CD14-positive monocyte (primary cell): Measurements from ENCODE around the gene MACO1. TPM values are rescaled to one million over a fixed set of nuclear protein-coding genes. Genes with fewer than 3 reads are reported as not detected.

ENCODE experiments used
- DNase-seq, 3 donors: peaks; one replicate each; pipeline ENCODE4 v3.0.0-alpha.2; 2011 to 2022
- H2AFZ ChIP-seq: 2 replicates; pipeline ENCODE4 v1.6.0; 2012; ENCODE audit warnings: mild to moderate bottlenecking, low read depth, low read length, inconsistent platforms; ENCODE audit not compliant: insufficient read depth, poor library complexity, severe bottlenecking
- H3K27ac ChIP-seq, 2 donors: 1 replicate in 1 of 2; 2 replicates in 1 of 2; pipeline ENCODE4 v1.5.1; 2012 to 2013; ENCODE audit warnings: low read length in 2 of 2, control low read depth in 1 of 2, inconsistent platforms in 1 of 2, low read depth in 1 of 2, mild to moderate bottlenecking in 1 of 2
- H3K27me3 ChIP-seq, 2 donors: one replicate each; pipeline versions ENCODE4 v1.6.0 to v1.6.1; 2011 to 2013; ENCODE audit warnings: low read length in 2 of 2; ENCODE audit not compliant: control insufficient read depth in 2 of 2, insufficient read depth in 2 of 2
- H3K36me3 ChIP-seq, 2 donors: replicated peaks in 1 of 2; 1 replicate in 1 of 2; 2 replicates in 1 of 2; pipeline versions ENCODE4 v1.5.1 to v1.6.1; 2012 to 2013; ENCODE audit warnings: low read length in 2 of 2, control low read depth in 1 of 2, inconsistent platforms in 1 of 2, mild to moderate bottlenecking in 1 of 2; ENCODE audit not compliant: insufficient read depth in 2 of 2, control insufficient read depth in 1 of 2
- H3K4me1 ChIP-seq, 2 donors: 1 replicate in 1 of 2; 2 replicates in 1 of 2; pipeline versions ENCODE4 v1.5.1 to v1.6.1; 2012 to 2013; ENCODE audit warnings: low read length in 2 of 2, control low read depth in 1 of 2, inconsistent platforms in 1 of 2, mild to moderate bottlenecking in 1 of 2, moderate library complexity in 1 of 2; ENCODE audit not compliant: insufficient read depth in 2 of 2, control insufficient read depth in 1 of 2
- H3K4me2 ChIP-seq: replicated peaks from 2 replicates; pipeline ENCODE3; 2012; ENCODE audit warnings: low read length, moderate library complexity, mild to moderate bottlenecking; ENCODE audit not compliant: poor library complexity, severe bottlenecking; ENCODE audit errors: extremely low read depth
- H3K4me3 ChIP-seq, 3 experiments: fragments of 200-600 bp in 1 of 3; sonication (generic) in 1 of 3; replicated peaks in 1 of 3; 1 replicate in 2 of 3; 2 replicates in 1 of 3; pipeline ENCODE4 v1.5.1; 2011 to 2013; ENCODE audit warnings: low read length in 3 of 3, mild to moderate bottlenecking in 3 of 3, control low read depth in 2 of 3, low read depth in 2 of 3, inconsistent platforms in 1 of 3, moderate library complexity in 1 of 3
- H3K79me2 ChIP-seq: 2 replicates; pipeline ENCODE4 v1.6.0; 2012; ENCODE audit warnings: mild to moderate bottlenecking, control low read depth, inconsistent platforms, low read length, moderate library complexity; ENCODE audit not compliant: insufficient read depth
- H3K9ac ChIP-seq: 2 replicates; pipeline ENCODE4 v1.6.0; 2017; ENCODE audit warnings: low read length, mild to moderate bottlenecking; ENCODE audit not compliant: insufficient read depth, poor library complexity, severe bottlenecking
- H3K9me3 ChIP-seq, 2 donors: replicated peaks in 1 of 2; 1 replicate in 1 of 2; 2 replicates in 1 of 2; pipeline versions ENCODE4 v1.5.1 to v1.6.1; 2012 to 2013; ENCODE audit warnings: low read length in 2 of 2, control low read depth in 1 of 2; ENCODE audit not compliant: control insufficient read depth in 1 of 2, insufficient read depth in 1 of 2
- H4K20me1 ChIP-seq: 2 replicates; pipeline ENCODE4 v1.6.0; 2012; ENCODE audit warnings: mild to moderate bottlenecking, low read length, control low read depth, moderate library complexity; ENCODE audit not compliant: insufficient read depth
- H3K27ac Mint-ChIP-seq, 7 donors: one replicate each; pipeline ENCODE4 v1.8.0; 2020; ENCODE audit warnings: mild to moderate bottlenecking in 7 of 7, mixed read lengths in 7 of 7, moderate library complexity in 6 of 7, inconsistent platforms in 2 of 7
- H3K27me3 Mint-ChIP-seq, 3 donors: one replicate each; pipeline ENCODE4 v1.8.0; 2021 to 2022; ENCODE audit warnings: low read depth in 3 of 3, mild to moderate bottlenecking in 3 of 3, mixed read lengths in 3 of 3, moderate library complexity in 3 of 3, inconsistent platforms in 1 of 3
- H3K36me3 Mint-ChIP-seq, 2 donors: one replicate each; pipeline ENCODE4 v1.8.0; 2020; ENCODE audit warnings: mixed read lengths in 2 of 2, inconsistent platforms in 1 of 2, mild to moderate bottlenecking in 1 of 2
- H3K4me1 Mint-ChIP-seq: one replicate; pipeline ENCODE4 v1.8.0; 2020; ENCODE audit warnings: mild to moderate bottlenecking, mixed read lengths
- H3K4me3 Mint-ChIP-seq, 2 donors: one replicate each; pipeline ENCODE4 v1.8.0; 2020; ENCODE audit warnings: mild to moderate bottlenecking in 2 of 2, mixed read lengths in 2 of 2, moderate library complexity in 1 of 2
- H3K9me3 Mint-ChIP-seq, 7 donors: one replicate each; pipeline ENCODE4 v1.8.0; 2020 to 2022; ENCODE audit warnings: mixed read lengths in 7 of 7, mild to moderate bottlenecking in 6 of 7, moderate library complexity in 6 of 7, inconsistent platforms in 2 of 7
- WGBS: methylation state at CpG from one replicate; pipeline ENCODE4 v1.1.5; 2013; ENCODE audit warnings: missing lambda C conversion rate; ENCODE audit not compliant: insufficient coverage; 5-methylcytosine and 5-hydroxymethylcytosine counted together
- intact Hi-C, 2 donors: fragments of 100-400 bp; cut with micrococcal nuclease; formaldehyde crosslinking; loops; one replicate each; pipeline versions ENCODE4 v1.15.0 to v1.15.1; 2023
- polyA plus RNA-seq, 3 donors: library from polyadenylated mRNA; depleted of rRNA in 1 of 3; unstranded in 2 of 3; stranded (reverse) in 1 of 3; fragments of 300-500 nt in 2 of 3; fragments of >200 nt in 1 of 3; fragmentation: Illumina TruSeq in 2 of 3; gene quantifications; 1 replicate in 2 of 3; 2 replicates in 1 of 3; pipeline ENCODE4 v1.2.3, GENCODE V29; 2012 to 2021
- TF ChIP-seq, protein P1 (sequence below): fragments of 200-600 bp; IDR thresholded peaks from one replicate; pipeline ENCODE4 v1.8.0; 2022; ENCODE audit warnings: antibody characterized with exemption, mild to moderate bottlenecking

MACO1 gene
- polyA plus RNA-seq, 3 donors = 2.6 to 4.1 (median 3.9) TPM

- Histone ChIP-seq H3K27me3 (no peaks in the 10 kb centered on the region), H4K20me1 (no peaks in the 10 kb centered on the region), H3K4me2 (no peak overlapping the region), H3K9ac (no peak overlapping the region), H3K9me3 (peaks cover 0 to 2% of the 10 kb centered on the region in 2 donors), H3K36me3 (no peaks in the 10 kb centered on the region), H2AFZ (no peak overlapping the region), H3K27ac (no peak overlapping the region), H3K4me3 (no peak overlapping the region), H3K79me2 (no peaks in the 10 kb centered on the region), H3K4me1 (no peaks in the 10 kb centered on the region)
- H3K9me3 Mint-ChIP-seq = peaks cover 0 to 3% (median 2%) of the 10 kb centered on the region in 7 donors
- no peak overlapping the region for H3K4me3 Mint-ChIP-seq
- TF ChIP-seq, protein P1, sequence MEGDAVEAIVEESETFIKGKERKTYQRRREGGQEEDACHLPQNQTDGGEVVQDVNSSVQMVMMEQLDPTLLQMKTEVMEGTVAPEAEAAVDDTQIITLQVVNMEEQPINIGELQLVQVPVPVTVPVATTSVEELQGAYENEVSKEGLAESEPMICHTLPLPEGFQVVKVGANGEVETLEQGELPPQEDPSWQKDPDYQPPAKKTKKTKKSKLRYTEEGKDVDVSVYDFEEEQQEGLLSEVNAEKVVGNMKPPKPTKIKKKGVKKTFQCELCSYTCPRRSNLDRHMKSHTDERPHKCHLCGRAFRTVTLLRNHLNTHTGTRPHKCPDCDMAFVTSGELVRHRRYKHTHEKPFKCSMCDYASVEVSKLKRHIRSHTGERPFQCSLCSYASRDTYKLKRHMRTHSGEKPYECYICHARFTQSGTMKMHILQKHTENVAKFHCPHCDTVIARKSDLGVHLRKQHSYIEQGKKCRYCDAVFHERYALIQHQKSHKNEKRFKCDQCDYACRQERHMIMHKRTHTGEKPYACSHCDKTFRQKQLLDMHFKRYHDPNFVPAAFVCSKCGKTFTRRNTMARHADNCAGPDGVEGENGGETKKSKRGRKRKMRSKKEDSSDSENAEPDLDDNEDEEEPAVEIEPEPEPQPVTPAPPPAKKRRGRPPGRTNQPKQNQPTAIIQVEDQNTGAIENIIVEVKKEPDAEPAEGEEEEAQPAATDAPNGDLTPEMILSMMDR = no peak
- intact Hi-C loops = no loop called here
- WGBS = 100% methylated on average over 4 of the region's 4 CpGs
- peaks cover 2 to 3% (median 3%) of the 10 kb centered on the region in 3 donors for H3K27me3 Mint-ChIP-seq
- no peaks in the 10 kb centered on the region for H3K4me1 Mint-ChIP-seq
- no peaks in the 10 kb centered on the region for H3K36me3 Mint-ChIP-seq
- H3K27ac Mint-ChIP-seq = no peak overlapping the region
- no peak for DNase-seq
Measured at GRCh38 chr1:25513666-25514065, 83.0 kb downstream of the MACO1 start.

GRCh38 chr1:25515033-25515432, 84.3 kb downstream of the MACO1 start:
- DNase-seq = no peak
- Mint-ChIP-seq H3K9me3 (peaks cover 0 to 3% (median 2%) of the 10 kb centered on the region in 7 donors), H3K4me3 (no peak overlapping the region), H3K4me1 (no peaks in the 10 kb centered on the region), H3K27me3 (peaks cover 2 to 3% (median 3%) of the 10 kb centered on the region in 3 donors), H3K27ac (peak overlapping the region in 1 of 7 donors; percentile 7), H3K36me3 (no peaks in the 10 kb centered on the region)
- WGBS = 89% methylated on average over 1 of the region's 6 CpGs
- no peaks in the 10 kb centered on the region for H3K36me3 ChIP-seq
- peaks cover 0 to 2% of the 10 kb centered on the region in 2 donors for H3K9me3 ChIP-seq
- H3K4me3 ChIP-seq = no peak overlapping the region
- no peak overlapping the region for H3K4me2 ChIP-seq
- no peaks in the 10 kb centered on the region for H3K27me3 ChIP-seq
- no peaks in the 10 kb centered on the region for H4K20me1 ChIP-seq
- no peaks in the 10 kb centered on the region for H3K4me1 ChIP-seq
- H3K9ac ChIP-seq = no peak overlapping the region
- TF ChIP-seq, protein P1 = no peak
- H3K27ac ChIP-seq = no peak overlapping the region
- intact Hi-C loops = no loop called here
- H3K79me2 ChIP-seq = no peaks in the 10 kb centered on the region
- no peak overlapping the region for H2AFZ ChIP-seq
